Stimulated activated CD8-positive, alpha-beta memory T cell treated with anti-CD3 and anti-CD28 coated beads, Interleukin-7, amount 100 ng/mL, for 1 hour (primary cell): ENCODE results near the gene CACTIN.
A peak's percentile ranks its signal among the peaks of the same experiment; 100 is the strongest.
"Not testable (repeated sequence)": the region's sequence is repeated elsewhere in the genome, so short reads cannot be mapped to it uniquely, and the experiment has no call there.

Experiments used
- DNase-seq, 2 donors: peaks; one replicate each; pipeline ENCODE4 v3.0.0-alpha.2; 2020; ENCODE audit warnings: low read depth in 2 of 2

Gene CACTIN

DNA sequence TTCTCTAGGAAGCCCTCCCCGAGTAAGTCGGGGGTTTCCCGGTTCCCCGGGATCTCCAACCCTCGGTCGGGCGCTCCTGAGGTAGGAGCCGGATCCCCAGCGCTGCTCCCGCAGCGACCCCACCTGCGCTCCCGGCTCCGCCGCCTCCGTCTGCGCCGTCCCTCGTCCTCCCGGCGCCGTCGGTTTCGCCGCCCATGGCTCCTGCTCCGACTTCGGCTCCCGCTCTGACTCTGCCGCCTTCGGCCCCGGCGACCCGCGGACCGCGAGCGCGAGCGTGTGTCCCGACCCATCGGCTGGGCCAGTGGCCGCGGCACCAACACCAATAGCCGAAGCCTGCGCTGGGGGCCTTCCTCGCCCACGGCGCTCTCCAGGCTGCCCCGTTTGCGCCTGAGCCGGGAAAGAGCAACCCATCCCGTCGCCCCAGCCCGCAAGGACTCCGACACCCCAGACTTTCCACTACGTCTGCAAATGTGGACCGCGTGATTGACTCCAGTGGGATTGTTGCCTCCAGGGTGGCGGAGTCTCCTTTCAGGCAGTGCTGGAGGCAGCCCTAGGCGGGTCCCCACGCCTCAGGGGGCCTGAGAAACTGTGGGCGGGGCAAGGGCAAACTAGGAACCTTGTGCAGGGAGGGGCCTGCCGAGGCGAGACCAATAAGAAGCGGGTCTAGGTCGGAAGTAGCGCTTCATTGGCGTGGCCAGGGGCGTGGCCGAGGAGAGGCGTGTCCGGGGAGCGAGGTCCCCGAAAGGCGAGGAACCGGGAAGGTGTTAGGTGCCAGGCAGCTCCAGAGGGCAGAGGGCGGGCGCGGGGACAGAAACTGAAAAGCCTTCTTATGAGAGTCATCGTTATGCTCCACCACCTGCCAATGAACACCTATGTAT, at the start of gene CACTIN:
Gene CACTIN, minus strand, starts transcription at position 318 of the 878 bp plus-strand sequence. Its CDS starts 28 bp downstream, at position 290.
- DNase-seq: peak; percentile 95 to 98

DNA sequence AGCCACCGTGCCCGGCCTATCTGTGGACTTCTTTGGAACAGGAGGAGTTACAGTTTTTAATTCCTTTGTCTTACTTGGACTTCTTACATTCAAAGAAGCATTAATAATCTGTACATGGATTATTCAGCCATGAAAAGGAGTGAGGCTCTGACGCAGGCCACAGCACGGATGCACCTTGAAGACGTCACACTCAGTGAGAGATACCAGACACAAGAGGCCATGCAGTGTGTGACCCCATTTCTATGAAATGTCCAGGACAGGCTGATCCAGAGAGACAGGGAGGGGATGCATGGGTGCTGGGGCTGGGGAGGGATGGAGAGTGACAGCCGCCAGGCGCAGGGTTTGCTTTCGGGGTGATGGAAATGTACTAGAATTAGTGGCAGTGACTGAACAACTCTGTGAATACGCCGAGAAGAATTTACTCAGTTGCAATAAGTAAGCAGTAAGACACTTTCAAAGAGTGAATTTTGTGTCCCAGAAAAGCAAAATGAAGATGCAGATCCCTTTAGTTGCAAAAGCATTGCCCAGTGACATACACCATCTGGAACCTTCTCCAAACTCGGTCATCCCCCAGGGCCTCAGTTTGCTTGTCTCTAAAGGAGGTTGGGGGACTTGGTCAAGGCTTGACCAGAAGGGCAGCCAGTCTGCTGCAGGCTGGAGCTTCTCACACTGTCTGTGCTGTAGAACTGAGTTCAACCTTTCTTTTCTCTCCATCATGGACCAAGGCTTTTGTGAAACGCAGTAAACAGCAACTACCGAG, 48.4 kb upstream of the CACTIN start:
- DNase-seq: no peak

DNA sequence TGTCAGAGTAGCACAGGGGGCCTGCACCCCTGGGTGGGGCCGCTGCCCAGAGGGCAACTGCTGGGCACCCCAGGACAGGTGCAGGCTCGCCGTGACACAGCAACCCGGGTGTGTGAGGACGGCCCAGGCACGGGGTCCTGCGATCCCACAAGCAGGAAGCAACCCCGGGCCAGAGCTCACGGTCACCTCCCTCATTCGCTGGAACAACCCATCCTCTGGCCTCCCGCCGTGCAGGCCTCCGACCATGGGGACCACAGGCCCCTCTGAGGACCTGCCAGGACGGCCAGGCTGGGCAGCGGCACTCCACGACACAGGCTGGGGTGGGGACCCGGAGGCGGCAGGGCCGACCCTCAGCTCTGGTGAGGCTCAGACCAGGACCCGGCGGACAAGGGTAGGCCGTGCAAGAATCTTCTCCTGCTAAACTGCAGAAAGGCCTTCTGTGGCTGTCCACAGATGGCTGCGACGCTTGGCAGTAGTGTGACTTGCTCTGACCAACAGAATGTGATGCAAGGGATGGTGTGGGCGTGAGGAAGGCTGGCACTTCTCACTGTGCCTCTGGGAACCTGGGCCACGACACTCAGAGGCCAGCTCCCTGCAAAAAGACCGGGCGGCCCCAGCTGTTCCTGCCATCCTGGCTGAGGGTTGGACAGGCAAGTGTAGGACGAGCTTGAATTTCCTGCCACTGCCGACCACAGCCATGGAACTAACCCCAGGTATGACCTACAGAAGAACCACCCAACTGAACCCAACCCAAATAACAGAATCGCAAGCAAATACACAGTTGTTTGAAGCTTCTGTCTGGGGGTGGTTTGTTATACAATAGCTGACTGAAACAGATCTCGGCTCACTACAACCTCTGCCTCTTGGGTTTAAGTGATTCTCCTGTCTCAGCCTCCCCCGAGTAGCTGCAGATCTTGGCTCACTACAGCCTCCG, 47.2 kb upstream of the CACTIN start:
- no peak for DNase-seq

DNA sequence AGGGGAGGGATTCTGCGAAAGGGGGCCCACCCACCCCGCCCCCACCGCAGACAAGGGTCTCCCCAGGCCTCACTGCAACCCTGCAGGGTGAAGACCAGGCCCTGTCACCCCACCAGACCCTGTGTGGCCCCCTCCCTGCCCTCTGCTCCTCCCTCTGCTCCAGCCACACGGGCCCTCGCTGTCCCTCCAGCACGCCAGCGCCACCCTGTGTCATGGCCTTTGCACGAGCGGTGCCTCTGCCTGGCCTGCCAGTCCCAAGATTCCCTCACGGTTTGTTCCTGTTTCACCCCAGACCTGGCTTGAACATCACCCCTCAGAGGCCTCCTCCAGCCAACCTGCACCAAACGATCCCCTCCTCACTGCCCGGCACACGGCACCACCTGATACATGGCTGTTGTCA, 46.4 kb upstream of the CACTIN start:
- DNase-seq: no peak

DNA sequence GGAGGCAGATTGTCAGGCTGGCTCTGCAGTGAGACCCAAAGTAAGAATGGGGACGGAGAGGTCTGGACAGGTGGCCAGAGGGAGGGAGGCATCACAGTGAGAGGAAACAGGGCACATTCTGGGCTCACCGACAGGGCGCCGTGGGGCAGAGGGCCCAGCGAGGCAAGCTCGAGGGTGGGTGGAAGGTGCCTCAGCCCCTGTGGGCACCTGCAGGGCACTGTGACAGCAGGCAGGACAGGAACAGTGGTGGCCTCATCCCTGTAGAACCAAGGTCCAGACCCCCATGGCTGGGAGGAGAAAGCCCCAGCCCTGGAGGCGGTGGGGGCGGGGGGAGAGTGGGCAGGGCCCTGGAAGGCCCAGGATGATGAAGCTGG, 46.0 kb upstream of the CACTIN start:
- no peak for DNase-seq

DNA sequence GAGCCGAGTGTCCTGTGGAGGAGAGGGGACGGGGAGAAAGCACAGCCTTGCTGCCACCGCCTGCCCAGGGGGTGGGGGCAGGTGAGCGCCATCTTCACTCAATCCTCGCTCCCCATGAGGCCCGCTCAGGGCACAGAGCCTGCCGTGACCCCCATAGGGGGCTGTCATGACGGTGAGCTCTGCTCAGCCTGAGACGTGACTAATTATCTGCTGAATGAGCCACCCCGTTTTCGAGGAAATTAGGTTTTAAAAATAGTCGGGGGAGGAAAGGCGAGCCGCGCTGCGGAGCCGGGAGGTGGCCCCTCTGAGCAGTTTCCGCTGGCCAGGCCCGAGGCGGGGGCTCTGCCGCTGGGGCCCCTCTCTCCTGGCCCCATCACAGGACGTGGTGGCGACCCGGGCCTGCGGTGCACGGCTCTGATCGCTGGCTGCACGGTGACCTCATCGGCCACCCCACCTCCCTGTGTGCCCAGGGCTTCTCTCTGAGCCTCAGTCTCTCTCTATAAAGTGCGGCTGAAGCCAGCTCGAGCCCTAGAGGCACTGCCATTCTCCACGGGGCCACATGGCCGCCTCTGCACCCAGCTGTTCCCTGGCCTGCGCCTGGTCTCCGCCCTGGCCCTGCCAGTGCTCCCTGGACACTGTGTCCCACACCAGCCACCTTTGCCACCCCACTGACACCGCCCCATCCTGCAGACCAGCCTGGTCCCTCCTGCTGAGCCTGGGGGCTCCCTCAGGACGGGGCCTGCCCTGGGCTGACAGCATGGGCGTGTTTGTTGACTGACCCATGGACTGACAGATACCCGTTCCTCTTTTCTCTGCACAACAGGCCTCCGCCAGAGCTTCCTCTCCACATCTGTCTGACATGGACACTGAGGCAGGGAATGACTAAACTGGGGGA, 45.3 kb upstream of the CACTIN start:
- no peak for DNase-seq

DNA sequence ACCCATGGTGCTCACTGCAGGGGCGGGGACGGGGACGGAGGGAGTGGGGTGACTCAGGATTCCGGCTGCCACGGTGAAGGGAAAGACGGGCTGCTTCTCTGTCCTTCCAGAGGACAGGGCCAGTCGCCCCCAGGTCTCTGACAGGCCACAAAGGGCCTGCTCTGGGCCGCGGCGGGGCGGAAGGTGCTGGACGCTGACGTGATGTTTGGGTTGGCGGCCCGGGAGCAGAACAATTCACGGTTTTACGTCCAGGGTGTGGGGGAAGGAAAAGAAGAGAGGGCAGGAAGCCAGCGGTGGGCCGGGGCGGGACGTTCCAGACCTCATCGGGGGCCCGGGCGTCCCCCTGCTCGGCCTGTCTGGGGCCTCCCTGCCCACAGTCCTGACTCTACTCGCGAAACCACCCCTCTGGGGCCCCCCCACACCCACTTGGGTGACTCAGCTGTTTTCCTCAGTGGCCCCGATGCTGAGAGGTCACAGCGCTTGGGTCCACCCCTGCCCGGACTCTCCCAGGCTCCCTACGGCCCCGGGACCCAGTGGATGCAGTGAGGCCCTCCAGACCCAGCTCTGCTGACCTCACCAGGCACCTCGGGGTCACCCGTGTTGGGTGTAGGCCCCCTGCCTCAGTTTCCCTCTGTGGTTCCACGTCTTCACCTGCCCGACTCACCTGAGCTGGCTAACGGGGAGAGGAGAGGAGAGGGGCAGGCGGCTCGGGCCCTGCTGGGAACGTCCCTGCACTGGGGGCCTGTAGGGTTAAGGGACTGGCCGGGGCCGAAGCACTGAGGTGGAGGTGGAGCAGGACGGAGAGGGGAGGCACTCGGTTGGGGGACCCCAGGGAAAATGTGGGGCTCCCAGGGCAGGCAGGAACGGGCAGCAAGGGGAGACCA, 44.4 kb upstream of the CACTIN start:
- no peak for DNase-seq

DNA sequence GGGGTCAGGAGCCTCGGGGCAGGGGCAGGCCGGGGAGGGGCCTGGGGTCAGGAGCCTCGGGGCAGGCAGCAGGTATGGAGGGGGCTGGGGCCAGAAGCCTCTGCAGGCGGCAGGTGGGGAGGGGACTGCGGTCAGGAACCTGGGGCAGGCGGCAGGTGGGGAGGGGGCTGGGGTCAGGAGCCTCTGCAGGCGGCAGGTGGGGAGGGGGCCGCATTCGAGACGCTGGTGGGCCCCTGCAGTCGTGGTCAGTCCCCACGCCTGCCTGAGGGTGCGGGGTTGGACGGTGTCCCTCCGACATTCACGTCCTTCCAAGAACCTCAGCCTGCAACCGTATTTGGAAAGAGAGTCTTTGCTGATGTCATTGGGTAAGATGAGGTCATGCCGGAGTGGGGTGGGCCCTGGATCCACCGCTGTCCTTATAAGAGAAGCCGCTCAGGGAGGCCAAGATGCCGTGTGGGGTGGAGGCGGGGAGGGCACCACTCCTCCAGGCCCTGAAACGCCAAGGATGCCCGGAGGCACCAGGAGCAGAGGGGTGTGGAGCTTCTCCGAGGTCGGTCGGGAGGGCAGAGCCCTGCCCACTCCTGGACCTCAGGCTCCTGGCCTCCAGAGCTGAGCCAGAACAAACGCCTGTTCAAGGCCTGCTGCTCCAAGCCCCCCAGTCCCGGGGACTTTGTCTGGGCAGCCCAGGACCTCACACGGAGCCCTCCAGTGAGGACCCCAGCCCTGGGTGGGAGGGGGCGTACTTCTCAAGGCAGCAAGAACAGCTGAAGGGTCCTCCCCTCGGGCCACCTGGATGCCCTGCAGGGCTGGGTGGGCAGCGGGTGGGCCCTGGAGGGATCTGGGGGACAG, 43.6 kb upstream of the CACTIN start:
- DNase-seq: no peak

DNA sequence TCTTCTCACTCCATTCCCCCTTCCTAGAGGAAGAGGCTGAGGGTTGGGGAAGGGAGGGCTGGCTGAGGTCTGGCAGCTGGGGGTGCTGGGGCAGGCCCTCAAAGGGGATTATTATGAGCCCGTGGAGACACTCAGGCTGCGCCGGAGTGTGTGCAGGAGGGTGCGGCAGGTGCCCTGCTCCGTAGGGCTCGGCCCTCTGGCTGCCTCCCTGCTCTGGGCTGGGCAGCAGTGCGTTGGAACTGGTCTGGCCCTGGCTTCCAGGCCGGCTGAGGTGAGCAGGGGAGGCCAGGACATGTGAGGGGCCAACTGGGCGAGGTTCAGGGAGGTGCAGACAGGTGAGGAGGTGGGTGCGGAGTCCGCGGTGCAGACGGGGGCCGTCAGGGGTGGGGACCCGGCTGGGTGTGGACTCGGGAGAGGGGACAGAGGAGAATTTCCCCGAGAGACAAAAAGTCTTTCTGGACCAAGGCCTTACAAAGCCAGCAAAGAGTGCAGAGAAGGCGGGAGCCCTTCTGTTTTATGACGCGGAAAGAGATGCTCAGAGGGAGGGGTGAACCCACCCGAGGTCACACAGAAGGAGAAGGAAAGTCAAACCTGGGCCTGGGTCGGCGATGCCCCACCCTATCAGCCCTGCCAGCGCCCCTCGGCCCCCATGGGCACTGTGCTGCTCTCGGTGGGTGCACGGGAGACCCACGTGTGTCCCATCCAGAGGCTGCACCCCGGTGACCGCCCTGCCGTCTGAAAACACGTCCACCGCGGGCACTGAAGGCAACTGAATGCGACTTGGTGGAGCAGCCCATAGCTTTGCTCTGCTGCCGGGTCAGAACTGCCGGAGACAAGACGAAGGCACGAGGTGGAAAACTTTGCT, 42.7 kb upstream of the CACTIN start:
- no peak for DNase-seq

DNA sequence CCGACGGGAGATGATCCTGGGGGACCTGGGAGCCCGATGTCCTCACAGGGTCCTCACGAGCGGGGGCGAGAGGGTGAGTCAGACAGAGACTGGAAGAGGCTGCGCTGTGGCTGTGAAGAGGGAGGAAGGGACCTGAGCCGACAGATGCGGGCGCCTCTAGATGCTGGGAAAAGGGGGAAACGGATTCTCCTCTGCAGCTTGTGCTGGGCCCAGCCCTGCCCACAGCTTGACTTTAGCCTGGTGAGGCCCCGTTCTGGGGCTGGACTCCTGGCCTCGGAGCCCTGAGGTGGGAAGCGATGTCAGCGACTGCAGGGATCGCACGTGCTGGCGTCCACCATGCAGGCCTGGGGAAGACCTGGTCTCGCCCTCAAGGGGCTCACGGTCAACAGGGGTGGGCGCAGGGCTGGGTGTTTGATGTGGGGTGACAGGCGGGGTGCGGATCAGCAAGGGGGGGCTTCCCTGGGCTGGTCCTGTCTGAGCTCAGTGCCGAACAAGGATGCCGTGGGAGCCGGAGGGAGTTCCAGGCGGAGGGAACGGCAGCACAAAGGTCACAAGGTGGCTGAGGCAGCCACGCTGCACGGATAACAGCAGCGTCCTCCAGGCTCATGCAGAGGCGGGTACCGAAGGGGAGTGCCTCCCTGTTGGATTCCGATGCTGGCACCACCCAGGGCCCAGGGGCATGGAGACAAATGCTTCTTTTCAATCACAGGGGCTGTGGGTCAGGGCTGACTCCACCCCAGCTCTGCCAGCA, 41.9 kb upstream of the CACTIN start:
- DNase-seq: no peak

DNA sequence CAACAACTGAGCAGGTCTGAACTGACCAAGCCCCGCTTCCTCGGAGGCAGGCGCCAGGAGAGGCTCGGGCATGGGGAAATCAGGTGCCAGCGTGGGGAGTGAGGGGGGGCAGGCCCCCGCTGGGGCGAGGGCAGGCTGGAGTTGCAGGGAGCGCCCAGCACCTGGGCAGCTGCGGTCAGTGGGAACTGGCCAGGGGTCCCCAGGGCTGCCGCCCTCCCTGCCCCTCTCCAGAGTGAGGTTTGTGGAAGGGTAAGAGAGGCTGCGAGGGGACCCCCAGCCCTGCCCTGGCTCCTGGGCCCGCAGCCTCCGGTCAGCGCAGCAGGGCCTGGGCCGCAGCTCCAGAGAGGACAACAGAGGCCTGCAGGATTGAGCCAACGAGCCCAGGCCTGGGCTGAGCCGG, 41.2 kb upstream of the CACTIN start:
- no peak for DNase-seq

DNA sequence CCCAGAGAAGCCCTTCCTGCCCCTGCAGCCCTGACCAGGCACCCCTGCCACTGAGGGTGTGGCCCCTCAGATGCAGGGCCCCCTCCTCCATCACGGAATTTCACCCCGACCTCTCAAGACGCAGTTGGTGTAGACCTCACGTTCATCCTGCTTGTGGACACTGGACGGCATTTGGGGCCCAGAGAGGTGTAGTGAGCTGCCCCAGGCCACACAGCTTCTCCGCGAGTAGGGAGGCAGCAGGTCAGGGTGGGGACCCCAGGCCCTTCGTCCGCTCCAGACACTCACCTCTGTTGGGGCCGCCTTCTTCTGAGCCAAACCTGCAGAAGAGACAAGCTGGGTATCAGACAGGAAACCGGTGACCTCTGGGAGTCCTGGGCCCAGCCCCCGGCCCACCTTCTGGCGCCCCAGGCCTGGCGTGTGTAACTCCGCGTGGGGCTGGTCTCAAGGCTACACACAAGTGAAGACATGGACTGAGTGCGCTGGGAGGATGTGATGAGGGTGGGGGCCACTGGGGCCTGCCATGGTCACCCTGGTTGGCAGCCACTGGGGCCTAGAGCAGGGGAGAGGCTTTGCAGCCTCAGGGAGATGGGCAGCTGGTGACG, 40.5 kb upstream of the CACTIN start:
- no peak for DNase-seq

DNA sequence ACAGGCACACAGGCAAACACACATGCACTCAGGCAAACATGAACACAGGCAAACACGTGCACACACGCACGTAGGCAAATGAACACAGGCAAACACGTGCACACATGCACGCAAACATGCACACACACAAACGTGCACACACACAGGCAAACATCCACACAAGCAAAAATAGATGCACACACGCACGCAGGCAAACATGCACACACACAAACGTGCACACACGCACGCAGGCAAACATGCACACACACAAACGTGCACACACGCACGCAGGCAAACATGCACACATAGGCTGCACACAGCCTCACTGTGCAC, 39.9 kb upstream of the CACTIN start:
- not testable (repeated sequence) for DNase-seq

DNA sequence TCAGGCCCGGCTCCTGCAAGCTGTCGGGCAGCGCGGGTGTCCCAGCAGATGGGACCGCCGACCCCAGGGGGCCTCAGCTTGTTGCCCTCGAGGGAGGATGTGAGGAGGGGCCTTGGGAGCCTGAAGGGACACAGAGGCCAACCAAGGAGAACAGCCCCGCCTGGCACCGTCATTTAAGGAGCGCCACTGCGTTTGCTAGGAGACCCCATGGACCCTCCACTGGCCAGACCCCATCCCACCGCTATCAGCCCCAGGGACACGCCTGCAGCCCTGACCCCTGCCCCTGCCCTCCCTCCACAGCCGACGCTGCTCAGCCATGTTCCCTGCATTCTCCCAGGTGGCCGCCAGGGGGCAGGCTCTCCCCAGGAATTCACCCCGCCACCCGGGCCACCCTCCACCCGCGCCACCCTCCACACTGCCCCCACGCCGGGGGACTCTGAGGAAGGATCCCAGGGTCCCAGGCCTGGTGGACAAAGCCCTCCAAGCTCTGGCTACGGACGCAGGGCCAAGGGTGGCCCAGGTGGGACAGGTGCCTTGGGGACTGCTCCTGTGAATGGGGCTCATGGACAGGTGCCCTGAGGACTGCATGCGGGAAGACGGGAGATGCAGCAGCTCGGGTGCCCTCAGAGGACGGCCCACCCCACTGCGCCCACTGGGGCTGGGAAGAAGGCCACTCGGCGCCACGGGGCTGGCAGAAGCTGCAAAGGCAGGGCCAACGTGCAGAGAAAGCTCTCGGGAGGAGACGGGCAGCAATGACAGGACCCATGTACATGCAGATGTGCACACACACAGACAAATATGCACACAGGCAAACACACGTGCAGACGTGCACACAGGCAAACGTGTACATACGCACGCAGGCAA, 39.3 kb upstream of the CACTIN start:
- DNase-seq: peak; percentile 60 to 71

DNA sequence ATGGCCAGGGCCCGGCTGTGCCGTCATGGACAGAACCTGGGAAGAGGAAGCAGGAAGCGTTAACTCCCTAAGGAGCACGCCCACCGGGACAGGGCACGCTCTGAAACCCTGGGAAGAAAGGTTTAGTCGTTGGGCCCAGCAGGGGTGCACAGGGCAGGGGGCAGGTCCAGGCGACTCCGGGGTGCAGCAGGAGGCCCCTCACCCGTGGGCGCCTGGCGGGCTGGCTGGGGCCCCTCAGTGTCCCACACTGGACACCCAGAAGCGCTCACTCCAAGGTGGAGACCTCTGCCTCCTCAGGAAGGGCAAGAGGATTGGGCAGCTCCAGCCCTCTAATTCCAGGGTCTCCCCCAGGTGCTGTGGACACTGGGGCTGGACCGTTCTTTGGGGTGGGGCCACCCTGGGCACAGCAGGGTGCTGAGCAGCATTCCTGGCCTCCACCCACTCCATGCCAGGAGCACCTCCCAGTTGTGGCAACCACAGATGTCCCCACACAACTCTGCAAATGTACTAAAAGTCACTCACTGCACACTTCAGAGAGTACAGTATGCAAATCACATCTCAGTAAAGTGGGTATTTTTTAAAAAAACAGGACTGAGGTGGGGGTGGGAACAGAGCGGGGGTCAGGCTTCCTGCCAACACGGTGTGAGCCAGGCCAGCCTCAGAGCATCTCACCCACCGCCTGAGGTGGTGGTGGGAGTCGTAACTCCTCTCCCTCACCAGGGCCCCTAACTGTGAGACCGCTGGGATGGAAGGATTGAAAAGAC, 38.5 kb upstream of the CACTIN start:
- DNase-seq: no peak
